Stimulated activated CD8-positive, alpha-beta memory T cell treated with anti-CD3 and anti-CD28 coated beads, Interleukin-15, amount 100 ng/mL, for 1 hour (primary cell): ENCODE data around the gene C16orf46.
A peak's percentile ranks its signal among the peaks of the same experiment; 100 is the strongest.

Experiments used
- DNase-seq: peaks from one replicate; pipeline ENCODE4 v3.0.0-alpha.2; 2020; ENCODE audit warnings: low read depth

C16orf46 gene

GRCh38 chr16:81076566-81077075 is 417 bp downstream of the C16orf46 start:
- peak; percentile 94 for DNase-seq

DNA sequence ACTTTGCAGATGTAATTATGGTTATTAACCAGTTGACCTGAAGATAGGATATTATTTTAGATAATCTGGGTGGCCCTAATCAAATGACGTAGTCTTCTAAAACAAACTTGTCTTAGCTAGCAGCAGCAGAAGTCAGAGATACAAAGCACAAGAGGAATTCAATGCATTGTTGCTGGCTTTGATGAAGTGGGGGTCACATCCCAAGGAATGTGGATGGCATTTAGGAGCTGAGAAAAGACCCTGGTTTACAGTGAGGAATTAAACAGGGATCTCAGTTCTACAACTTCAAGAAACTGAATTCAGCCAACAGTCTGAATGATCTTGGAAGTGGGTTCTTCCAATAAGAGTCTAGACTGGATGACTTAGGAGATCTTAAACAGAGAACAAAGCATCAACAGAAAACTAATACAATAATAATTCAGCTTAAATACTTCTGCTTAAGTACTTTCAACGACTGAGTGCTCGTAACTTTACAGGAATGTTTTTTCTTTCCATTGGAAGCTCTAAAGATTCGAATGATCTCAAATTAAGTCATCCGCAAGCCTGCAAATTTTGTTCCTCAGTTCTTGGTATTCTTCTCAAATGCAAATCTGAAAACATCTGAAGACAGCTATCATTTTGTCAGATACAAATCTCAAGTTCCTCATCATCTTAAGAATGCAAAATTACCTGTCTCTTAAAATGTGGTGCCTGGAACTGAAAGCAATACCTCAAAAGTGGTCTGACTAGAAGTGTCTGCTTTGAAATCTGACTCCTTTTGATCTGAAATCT is 3.3 kb downstream of the C16orf46 start:
- DNase-seq, result no peak

- no peak for DNase-seq
These were observed 5.2 kb downstream of the C16orf46 start for GRCh38 chr16:81071805-81072204.

GRCh38 chr16:81070979-81071378 is 6.1 kb downstream of the C16orf46 start:
- DNase-seq, result no peak

GRCh38 chr16:81069063-81069462 is 8.0 kb downstream of the C16orf46 start:
- DNase-seq, result no peak

DNA sequence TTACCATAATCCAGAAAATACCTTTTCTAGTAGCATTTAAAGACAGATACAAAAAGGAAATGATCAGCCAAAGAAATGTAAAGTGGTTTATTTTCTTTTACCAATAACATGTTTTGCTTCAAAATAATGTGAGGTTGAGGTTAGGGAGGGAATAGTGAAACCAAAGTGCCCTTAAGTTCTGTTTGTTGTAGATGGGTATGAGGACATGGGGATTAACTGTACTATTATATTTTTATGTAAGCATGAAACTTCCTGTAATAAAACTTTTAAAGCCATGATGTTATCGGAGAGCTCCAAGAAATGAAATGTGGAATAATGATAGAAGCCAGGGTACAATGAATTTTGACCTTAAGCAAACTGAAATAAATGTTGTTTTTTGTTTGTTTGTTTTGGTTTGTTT is 9.9 kb downstream of the C16orf46 start:
- no peak for DNase-seq

GRCh38 chr16:81066681-81067080 is 10.4 kb downstream of the C16orf46 start:
- no peak for DNase-seq

DNA sequence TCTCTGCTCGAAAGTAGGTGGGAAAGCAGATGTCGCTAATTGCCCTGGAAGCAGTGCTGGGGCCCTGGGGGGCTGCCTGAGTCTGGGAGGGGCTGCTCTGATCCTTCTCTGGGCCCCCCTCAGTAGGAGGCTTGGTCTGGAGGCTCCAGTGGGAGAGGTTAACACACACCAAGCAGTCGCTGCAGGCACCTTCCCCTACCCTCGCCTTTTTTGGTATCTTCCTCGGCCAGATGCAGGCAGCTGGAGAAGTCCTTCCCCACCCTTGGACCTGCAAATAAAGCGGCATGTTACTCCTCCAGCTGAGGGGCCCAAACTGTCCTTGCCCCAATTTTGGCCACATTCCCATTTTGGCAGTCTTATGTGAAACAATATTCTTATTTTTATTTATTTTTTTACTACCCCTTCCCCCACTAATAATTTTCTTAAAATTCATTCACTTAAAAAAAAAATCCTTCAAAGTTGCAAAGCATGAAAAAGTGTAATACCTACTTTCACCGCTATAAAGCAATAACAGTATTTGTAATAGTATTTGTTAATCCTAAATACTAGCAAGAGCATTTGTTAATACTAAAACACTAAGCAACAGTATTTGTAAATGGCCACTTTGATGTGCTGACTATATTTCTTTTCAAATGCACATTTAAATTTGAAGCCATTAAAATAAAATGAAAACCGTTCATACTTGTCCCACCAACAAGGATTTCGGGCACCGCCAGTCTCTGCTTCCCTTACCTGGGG is 15.0 kb downstream of the C16orf46 start:
- no peak for DNase-seq

DNA sequence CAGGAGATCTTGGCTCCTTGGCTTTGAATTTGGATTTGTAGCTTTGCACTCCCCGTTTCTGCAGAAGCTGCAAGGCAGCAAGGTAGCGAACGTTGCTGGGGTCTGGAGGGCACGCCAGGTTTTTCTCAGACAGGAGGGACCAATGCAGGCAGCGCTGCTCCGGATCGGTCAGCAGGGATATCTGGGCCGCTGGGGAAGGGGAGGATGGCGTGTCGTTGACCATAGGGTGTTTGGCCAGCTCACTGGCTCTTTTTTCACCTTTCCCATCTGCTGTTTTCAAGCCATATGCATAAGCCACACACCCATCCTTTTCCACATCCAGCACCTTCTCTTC is 15.8 kb downstream of the C16orf46 start:
- DNase-seq, result no peak

DNA sequence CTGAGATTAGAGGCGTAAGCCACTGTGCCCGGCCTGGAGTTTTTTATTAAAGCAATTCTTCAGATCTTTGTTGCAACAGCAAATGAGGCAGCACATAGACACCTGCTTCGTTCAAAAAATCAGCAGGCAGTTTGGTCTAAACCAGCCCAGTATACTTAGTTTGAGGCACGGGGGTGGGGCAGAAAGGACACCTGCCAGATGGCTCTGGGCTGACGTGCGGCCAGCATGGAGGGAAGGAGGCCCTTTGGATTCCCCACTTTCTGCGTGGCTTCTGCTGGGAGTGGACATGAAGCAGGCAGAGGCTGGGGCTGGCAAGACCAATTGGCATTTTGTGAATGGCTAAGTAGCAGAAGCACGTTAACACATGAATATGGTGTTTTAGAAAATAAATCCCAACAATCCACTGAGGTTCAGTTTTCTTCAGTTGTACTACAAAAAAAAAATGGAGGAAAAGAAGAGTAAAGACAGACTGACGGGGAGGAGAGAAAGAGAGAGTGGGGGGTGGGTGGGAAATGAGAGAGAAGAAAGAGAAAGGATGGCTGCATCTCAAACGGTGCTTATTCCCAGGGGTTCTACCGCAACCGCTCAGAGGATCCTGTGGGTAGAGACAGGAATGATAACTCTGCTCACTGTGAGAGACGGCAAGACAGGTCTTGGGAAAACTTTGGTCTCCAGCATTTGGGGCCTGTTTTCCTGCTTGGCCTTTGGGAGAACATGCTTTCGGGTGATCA is 16.3 kb downstream of the C16orf46 start:
- DNase-seq, result no peak

GRCh38 chr16:81053761-81054160 is 23.3 kb downstream of the C16orf46 start:
- DNase-seq, result no peak

DNA sequence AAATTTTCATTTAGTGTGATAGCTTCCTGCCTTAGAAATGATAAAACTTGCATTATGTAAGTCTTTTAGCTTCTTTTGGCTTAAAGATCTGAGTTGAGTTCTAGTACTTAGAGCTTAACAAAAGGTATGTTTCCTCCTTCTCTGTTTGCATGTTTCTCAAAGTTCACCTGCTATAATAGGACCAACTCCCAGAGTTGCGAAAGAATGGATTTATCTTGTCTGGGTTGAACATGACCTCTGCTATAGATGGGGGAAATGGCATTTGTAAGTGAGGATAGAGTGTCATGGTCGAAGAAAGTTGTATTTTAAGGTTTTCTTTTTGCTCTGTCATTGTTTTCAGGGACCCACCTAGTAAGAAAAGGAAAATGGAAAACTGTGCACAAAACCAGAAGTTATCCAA is 34.2 kb downstream of the C16orf46 start:
- no peak for DNase-seq

DNA sequence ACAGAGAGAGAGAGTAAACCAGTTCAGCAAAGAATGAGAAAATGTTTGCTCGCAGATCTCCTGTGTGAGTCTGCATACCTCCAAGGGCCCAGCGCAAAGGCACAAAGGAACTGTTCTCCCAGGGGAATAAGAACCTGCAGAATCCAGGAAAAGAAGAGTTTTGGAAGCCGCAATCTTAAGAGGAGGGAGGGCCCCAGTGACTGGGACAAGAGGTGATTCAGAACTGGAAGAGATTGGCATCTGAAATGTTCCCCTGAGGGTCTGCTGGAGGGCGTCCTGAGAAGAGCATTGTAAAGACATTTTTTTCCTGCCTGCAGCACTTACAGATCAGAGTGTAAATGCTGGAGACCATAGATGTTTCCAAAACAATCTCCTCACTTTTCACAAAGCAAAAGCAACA is 35.3 kb downstream of the C16orf46 start:
- DNase-seq, result no peak

GRCh38 chr16:81040842-81041241 is 36.2 kb downstream of the C16orf46 start:
- DNase-seq, result no peak

GRCh38 chr16:81040131-81040530 is 36.9 kb downstream of the C16orf46 start:
- no peak for DNase-seq

GRCh38 chr16:81036751-81037350 is 40.2 kb downstream of the C16orf46 start:
- DNase-seq, result no peak

DNA sequence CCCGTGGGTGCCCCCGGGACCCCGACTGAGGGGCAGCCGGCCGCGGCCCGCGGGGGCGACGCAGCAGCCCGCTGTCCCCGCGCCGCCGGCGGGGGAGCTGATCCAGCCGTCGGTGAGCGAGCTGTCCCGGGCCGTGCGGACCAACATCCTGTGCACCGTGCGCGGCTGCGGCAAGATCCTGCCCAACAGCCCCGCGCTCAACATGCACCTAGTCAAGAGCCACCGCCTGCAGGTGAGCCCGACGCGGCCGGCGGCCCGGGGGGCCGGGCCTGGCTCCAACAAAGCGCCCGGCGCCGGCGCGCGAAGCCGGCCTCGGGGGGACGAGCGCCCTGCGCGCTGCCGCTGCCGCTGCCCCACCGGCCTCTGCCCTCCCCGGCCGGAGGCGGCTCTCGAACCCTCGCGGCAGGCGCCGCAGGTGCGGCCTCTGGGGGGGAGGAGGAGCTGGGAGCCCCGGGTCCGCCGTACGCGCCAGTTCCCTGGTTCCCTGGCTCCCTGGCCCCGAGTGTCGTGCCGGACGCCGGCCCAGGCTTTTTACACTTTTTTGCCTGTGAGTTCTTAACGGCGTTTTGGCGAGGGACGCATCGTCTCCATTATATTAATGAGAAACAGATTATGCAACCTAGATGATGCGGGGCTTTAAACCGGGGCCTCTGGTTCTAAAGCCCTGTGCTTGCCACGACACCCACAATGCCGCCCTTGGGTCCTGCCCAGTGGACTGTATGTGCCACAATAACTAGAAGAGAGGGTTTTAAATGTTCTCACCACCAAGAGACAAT is 40.9 kb downstream of the C16orf46 start:
- no peak for DNase-seq

- DNase-seq, result peak; percentile 66
These were observed 41.6 kb downstream of the C16orf46 start, which contains the start of gene ATMIN for GRCh38 chr16:81035398-81035974. Gene ATMIN, plus strand, starts transcription at chr16:81035842. Its CDS starts 29 bp downstream, at chr16:81035871.

DNA sequence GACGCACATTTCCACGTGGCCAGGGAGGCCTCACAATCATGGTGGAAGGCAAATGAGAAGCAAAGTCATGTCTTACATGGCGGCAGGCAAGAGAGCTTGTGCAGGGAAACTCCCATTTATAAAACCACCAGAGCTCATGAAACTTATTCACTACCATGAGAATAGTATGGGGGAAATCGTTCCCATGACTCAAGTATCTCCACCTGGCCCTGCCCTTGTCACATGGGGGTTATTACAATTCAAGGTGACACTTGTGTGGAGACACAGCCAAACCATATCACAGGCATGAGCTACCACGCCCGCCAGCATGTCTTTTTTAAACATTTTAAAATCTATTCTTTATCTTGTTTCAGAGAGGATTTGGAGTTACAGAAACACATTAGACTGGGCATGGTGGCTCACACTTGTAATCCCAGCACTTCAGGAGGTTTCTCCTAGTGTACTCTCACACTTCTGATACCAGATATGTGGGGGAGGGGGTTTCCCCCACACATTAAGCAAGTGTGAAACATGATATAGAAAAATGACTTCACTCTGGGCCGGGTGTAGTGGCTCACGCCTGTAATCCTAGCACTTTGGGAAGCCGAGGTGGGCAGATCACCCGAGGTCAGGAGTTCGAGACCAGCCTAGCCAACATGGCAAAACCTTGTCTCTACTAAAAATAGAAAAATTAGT is 47.0 kb downstream of the C16orf46 start:
- no peak for DNase-seq

DNA sequence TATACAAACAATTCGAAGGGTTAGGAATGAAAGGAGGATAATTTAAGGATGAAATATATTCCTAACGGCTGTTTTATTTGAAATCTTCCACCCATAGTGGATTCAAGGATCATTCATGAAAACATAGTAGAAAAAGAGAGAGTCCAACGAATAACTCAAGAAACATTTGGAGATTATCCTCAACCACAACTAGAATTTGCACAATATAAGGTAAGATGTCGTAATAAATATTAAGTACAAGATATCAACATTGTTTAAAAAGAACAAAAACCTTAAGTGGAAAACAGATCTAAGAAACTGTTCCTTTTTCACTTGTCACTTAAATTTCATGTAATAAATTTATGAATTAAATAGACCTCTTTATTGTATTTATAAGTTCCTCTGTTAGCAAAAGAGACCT is 50.6 kb downstream of the C16orf46 start:
- DNase-seq, result no peak

GRCh38 chr16:81018496-81018895 is 58.5 kb downstream of the C16orf46 start:
- no peak for DNase-seq
